ENCODE data around the gene PPM1H. TPM values are rescaled to one million over a fixed set of nuclear protein-coding genes. Genes with fewer than 3 reads are reported as not detected.

PPM1H gene
- total RNA-seq, 4 donors from 2014 or later = 1.4 to 4.9 (median 2.4) TPM

- TF ChIP-seq, protein P1, sequence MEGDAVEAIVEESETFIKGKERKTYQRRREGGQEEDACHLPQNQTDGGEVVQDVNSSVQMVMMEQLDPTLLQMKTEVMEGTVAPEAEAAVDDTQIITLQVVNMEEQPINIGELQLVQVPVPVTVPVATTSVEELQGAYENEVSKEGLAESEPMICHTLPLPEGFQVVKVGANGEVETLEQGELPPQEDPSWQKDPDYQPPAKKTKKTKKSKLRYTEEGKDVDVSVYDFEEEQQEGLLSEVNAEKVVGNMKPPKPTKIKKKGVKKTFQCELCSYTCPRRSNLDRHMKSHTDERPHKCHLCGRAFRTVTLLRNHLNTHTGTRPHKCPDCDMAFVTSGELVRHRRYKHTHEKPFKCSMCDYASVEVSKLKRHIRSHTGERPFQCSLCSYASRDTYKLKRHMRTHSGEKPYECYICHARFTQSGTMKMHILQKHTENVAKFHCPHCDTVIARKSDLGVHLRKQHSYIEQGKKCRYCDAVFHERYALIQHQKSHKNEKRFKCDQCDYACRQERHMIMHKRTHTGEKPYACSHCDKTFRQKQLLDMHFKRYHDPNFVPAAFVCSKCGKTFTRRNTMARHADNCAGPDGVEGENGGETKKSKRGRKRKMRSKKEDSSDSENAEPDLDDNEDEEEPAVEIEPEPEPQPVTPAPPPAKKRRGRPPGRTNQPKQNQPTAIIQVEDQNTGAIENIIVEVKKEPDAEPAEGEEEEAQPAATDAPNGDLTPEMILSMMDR (IDR thresholded peaks at IDR 0.05) = no peak
- ATAC-seq (ENCODE audit: low FRiP score) = no peak
- no peak for DNase-seq (ENCODE audit: low spot score)
These were observed 86.5 kb downstream of the PPM1H start for GRCh38 chr12:62848418-62848817.

GRCh38 chr12:62847709-62848108, 87.2 kb downstream of the PPM1H start:
- DNase-seq (ENCODE audit: low spot score) (no peak), ATAC-seq (ENCODE audit: low FRiP score) (no peak)
- TF ChIP-seq, protein P1 (IDR thresholded peaks at IDR 0.05) = no peak

DNA sequence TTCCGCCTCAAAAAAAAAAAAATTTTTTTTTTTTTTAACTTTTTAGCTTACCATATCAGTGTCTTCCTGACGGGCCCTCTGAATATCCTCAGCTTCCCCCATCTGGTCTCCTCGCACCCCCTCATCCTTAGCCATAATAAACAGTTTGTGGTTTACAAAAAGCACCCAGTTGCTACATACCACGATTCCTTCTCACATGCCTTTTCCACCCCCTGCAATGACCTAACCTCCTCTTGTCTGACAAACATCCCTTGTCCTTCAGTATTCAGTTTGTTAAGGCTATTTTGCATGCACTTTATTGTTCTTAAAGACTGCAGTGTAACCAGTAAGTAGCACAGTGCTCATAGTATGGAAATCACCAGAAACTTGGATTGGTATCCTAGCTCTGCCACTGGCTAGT, 88.5 kb downstream of the PPM1H start:
- ATAC-seq (ENCODE audit: low FRiP score) (no peak), DNase-seq (ENCODE audit: low spot score) (no peak)
- TF ChIP-seq, protein P1 (IDR thresholded peaks at IDR 0.05) = no peak

- no peak for ATAC-seq (ENCODE audit: low FRiP score)
- no peak for DNase-seq (ENCODE audit: low spot score)
- TF ChIP-seq, protein P1 (IDR thresholded peaks at IDR 0.05) = no peak
These were observed 90.0 kb downstream of the PPM1H start for GRCh38 chr12:62844915-62845314.

- ATAC-seq (ENCODE audit: low FRiP score) (no peak), DNase-seq (ENCODE audit: low spot score) (no peak)
- TF ChIP-seq, protein P1 (IDR thresholded peaks at IDR 0.05) = no peak
These were observed 91.2 kb downstream of the PPM1H start for GRCh38 chr12:62843716-62844115.

- no peak for DNase-seq (ENCODE audit: low spot score)
- no peak for ATAC-seq (ENCODE audit: low FRiP score)
- TF ChIP-seq, protein P1 (IDR thresholded peaks at IDR 0.05) = no peak
These were observed 93.1 kb downstream of the PPM1H start for GRCh38 chr12:62841846-62842245.

DNA sequence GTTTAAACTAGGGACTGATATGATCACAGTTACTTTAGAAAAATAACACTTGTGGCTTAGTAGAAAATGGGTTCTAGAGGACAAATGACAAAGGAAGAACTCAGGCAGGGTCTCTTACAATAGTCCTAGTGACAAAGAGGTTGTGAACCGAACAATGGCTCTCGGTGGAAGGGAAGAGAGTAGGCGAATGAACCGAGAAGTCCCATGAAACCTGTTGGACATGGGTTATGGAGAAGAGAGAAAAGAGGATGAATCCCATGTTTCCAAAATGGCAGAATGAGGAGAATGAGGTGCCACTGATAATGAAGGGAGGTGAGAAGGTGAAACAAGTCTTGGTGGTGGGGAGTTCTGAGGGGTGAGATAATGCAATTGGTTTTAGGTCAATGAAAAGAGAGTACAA, 94.1 kb downstream of the PPM1H start:
- no peak for DNase-seq (ENCODE audit: low spot score)
- TF ChIP-seq, protein P1 (IDR thresholded peaks at IDR 0.05) = no peak
- no peak for ATAC-seq (ENCODE audit: low FRiP score)

Data from omental fat pad (tissue), 4 donors.